GM21360 (cell line): Measurements from ENCODE around the gene KIF16B.
A peak's percentile ranks its signal among the peaks of the same experiment; 100 is the strongest.
"Not testable (repeated sequence)": the region's sequence is repeated elsewhere in the genome, so short reads cannot be mapped to it uniquely, and the experiment has no call there.

Source experiments
- ATAC-seq: cut with Tn5 transposase; IDR thresholded peaks from one replicate; pipeline ENCODE4 v1.9.1; 2021; ENCODE audit warnings: mild to moderate bottlenecking, moderate library complexity; ENCODE audit not compliant: unreplicated experiment

The KIF16B gene

GRCh38 chr20:16573001-16573965 is at the start of gene KIF16B:
Gene KIF16B (minus strand): TSS chr20:16573448. CDS start chr20:16573275, 173 bp downstream.
- peak; percentile 73 for ATAC-seq

- ATAC-seq, result no peak
Measured at GRCh38 chr20:16622501-16622900, 49.3 kb upstream of the KIF16B start.

GRCh38 chr20:16621435-16622141 is 48.3 kb upstream of the KIF16B start:
- no peak for ATAC-seq

GRCh38 chr20:16620961-16621360 is 47.7 kb upstream of the KIF16B start:
- ATAC-seq, result no peak

GRCh38 chr20:16619953-16620352 is 46.7 kb upstream of the KIF16B start:
- ATAC-seq, result no peak

GRCh38 chr20:16617056-16617455 is 43.8 kb upstream of the KIF16B start:
- ATAC-seq, result no peak

GRCh38 chr20:16616317-16616716 is 43.1 kb upstream of the KIF16B start:
- ATAC-seq, result no peak

- no peak for ATAC-seq
Measured at GRCh38 chr20:16615199-16615598, 42.0 kb upstream of the KIF16B start.

GRCh38 chr20:16613954-16614353 is 40.7 kb upstream of the KIF16B start:
- no peak for ATAC-seq

GRCh38 chr20:16612706-16613105 is 39.5 kb upstream of the KIF16B start:
- ATAC-seq, result no peak

- no peak for ATAC-seq
Measured at GRCh38 chr20:16611817-16612216, 38.6 kb upstream of the KIF16B start.

- ATAC-seq, result no peak
Measured at GRCh38 chr20:16609066-16609465, 35.8 kb upstream of the KIF16B start.

- ATAC-seq, result no peak
Measured at GRCh38 chr20:16608277-16608650, 35.0 kb upstream of the KIF16B start.

- ATAC-seq, result no peak
Measured at GRCh38 chr20:16607364-16608276, 34.4 kb upstream of the KIF16B start.

GRCh38 chr20:16606468-16607070 is 33.3 kb upstream of the KIF16B start:
- ATAC-seq, result no peak

GRCh38 chr20:16601047-16601446 is 27.8 kb upstream of the KIF16B start:
- no peak for ATAC-seq

GRCh38 chr20:16599257-16599656 is 26.0 kb upstream of the KIF16B start:
- no peak for ATAC-seq

GRCh38 chr20:16596991-16597390 is 23.7 kb upstream of the KIF16B start:
- no peak for ATAC-seq

GRCh38 chr20:16596404-16596803 is 23.2 kb upstream of the KIF16B start:
- ATAC-seq, result not testable (repeated sequence)

GRCh38 chr20:16595376-16595775 is 22.1 kb upstream of the KIF16B start:
- ATAC-seq, result no peak
